Activated T-cell treated with anti-CD3 and anti-CD28 coated beads, Interleukin-2, amount 50 U/mL, for 48 hours (primary cell): ENCODE results near the gene XIRP1.
A peak's percentile ranks its signal among the peaks of the same experiment; 100 is the strongest.

Source experiments
- DNase-seq, 2 experiments: peaks; one replicate each; pipeline ENCODE4 v3.0.0-alpha.2; 2020

Gene XIRP1

GRCh38 chr3:39207361-39208186, 15.2 kb upstream of the XIRP1 start:
- DNase-seq = no peak

- no peak for DNase-seq
These were observed 13.6 kb upstream of the XIRP1 start for GRCh38 chr3:39205919-39206516.

- DNase-seq = no peak
These were observed 12.7 kb upstream of the XIRP1 start for GRCh38 chr3:39205131-39205530.

- no peak for DNase-seq
These were observed 11.5 kb upstream of the XIRP1 start for GRCh38 chr3:39203860-39204259.

GRCh38 chr3:39203402-39203801, 11.0 kb upstream of the XIRP1 start:
- DNase-seq = no peak

GRCh38 chr3:39202094-39202493, 9.7 kb upstream of the XIRP1 start:
- no peak for DNase-seq

GRCh38 chr3:39196671-39197356, 4.4 kb upstream of the XIRP1 start:
- DNase-seq = no peak

GRCh38 chr3:39196034-39196433, 3.6 kb upstream of the XIRP1 start:
- no peak for DNase-seq

- no peak for DNase-seq
These were observed 996 bp upstream of the XIRP1 start for GRCh38 chr3:39193391-39193790.

GRCh38 chr3:39191773-39192172, 622 bp downstream of the XIRP1 start:
- DNase-seq = no peak

GRCh38 chr3:39191111-39191510, 1.3 kb downstream of the XIRP1 start:
- DNase-seq = no peak

- DNase-seq = no peak
These were observed 1.9 kb downstream of the XIRP1 start for GRCh38 chr3:39190281-39191025.

- DNase-seq = peak; percentile 65 to 72
These were observed 2.5 kb downstream of the XIRP1 start for GRCh38 chr3:39189959-39190269.

- no peak for DNase-seq
These were observed 3.0 kb downstream of the XIRP1 start for GRCh38 chr3:39189150-39189958.

- no peak for DNase-seq
These were observed 3.9 kb downstream of the XIRP1 start for GRCh38 chr3:39188271-39189149.

GRCh38 chr3:39187372-39188155, 4.8 kb downstream of the XIRP1 start:
- no peak for DNase-seq

GRCh38 chr3:39186692-39187151, 5.7 kb downstream of the XIRP1 start:
- no peak for DNase-seq

- DNase-seq = no peak
These were observed 6.3 kb downstream of the XIRP1 start for GRCh38 chr3:39185959-39186691.

- DNase-seq = no peak
These were observed 7.0 kb downstream of the XIRP1 start for GRCh38 chr3:39185326-39185958.

- DNase-seq = no peak
These were observed 7.5 kb downstream of the XIRP1 start for GRCh38 chr3:39184968-39185285.
